Neural cell (in vitro differentiated cells): Measurements from ENCODE around the gene E2F1. TPM values are rescaled to one million over a fixed set of nuclear protein-coding genes. Genes with fewer than 3 reads are reported as not detected.

ENCODE experiments used
- H2AFZ ChIP-seq: fragments of 200-600, 300-800 bp; sonication (generic), shearing (Covaris generic); 2 replicates; pipeline ENCODE4 v1.6.0; 2014; ENCODE audit warnings: low read depth, mild to moderate bottlenecking, antibody characterized with exemption, low read length, moderate library complexity
- H3F3A ChIP-seq: fragments of 200-600 bp; shearing (Covaris generic); 2 replicates; pipeline ENCODE4 v1.6.1; 2016; ENCODE audit warnings: mild to moderate bottlenecking, moderate library complexity, mixed read lengths, antibody characterized with exemption, low read length; ENCODE audit not compliant: insufficient read depth, poor library complexity, severe bottlenecking
- H3K27ac ChIP-seq: fragments of 200-600, 300-800 bp; sonication (generic), shearing (Covaris generic); 2 replicates; pipeline ENCODE4 v1.5.1; 2014; ENCODE audit warnings: mild to moderate bottlenecking, low read length, moderate library complexity
- H3K27me3 ChIP-seq: fragments of 300-800, 200-600 bp; sonication (generic), shearing (Covaris generic); 2 replicates; pipeline ENCODE4 v1.6.0; 2014; ENCODE audit warnings: mild to moderate bottlenecking, low read depth, low read length, moderate library complexity; ENCODE audit not compliant: insufficient read depth
- H3K36me3 ChIP-seq: fragments of 300-800, 200-600 bp; sonication (generic), shearing (Covaris generic); 2 replicates; pipeline ENCODE4 v1.5.1; 2014; ENCODE audit warnings: mild to moderate bottlenecking, antibody characterized with exemption, low read length, moderate library complexity; ENCODE audit not compliant: insufficient read depth
- H3K4me2 ChIP-seq: fragments of 300-800, 200-600 bp; sonication (generic), shearing (Covaris generic); 2 replicates; pipeline ENCODE4 v1.6.0; 2014; ENCODE audit warnings: mild to moderate bottlenecking, low read length
- H3K4me3 ChIP-seq: fragments of 300-800, 200-600 bp; sonication (generic), shearing (Covaris generic); 2 replicates; pipeline ENCODE4 v1.5.1; 2014; ENCODE audit warnings: mild to moderate bottlenecking, low read length, moderate library complexity
- H3K79me2 ChIP-seq: fragments of 200-600 bp; shearing (Covaris generic); replicated peaks from 2 replicates; pipeline ENCODE4 v1.6.0; 2014; ENCODE audit warnings: mild to moderate bottlenecking, low read length, moderate library complexity; ENCODE audit not compliant: insufficient read depth
- H3K9ac ChIP-seq: fragments of 300-800, 200-600 bp; sonication (generic), shearing (Covaris generic); 2 replicates; pipeline ENCODE4 v1.6.1; 2016; ENCODE audit warnings: mild to moderate bottlenecking, low read length, mixed read lengths
- H3K9me2 ChIP-seq: fragments of 200-600 bp; shearing (Covaris generic); 2 replicates; pipeline ENCODE4 v1.6.1; 2016; ENCODE audit warnings: mild to moderate bottlenecking, low read length, mixed read lengths; ENCODE audit not compliant: insufficient read depth
- H3K9me3 ChIP-seq: fragments of 200-600, 300-800 bp; sonication (generic), shearing (Covaris generic); 2 replicates; pipeline ENCODE4 v1.6.1; 2016; ENCODE audit warnings: mild to moderate bottlenecking, mixed run types, low read length, moderate library complexity, mixed read lengths
- H4K20me1 ChIP-seq: fragments of 200-600 bp; shearing (Covaris generic); 2 replicates; pipeline ENCODE4 v1.6.1; 2016; ENCODE audit warnings: mild to moderate bottlenecking, mixed run types; ENCODE audit not compliant: insufficient read depth
- CTCF ChIP-seq: fragments of 450-650 bp; IDR thresholded peaks from 2 replicates; pipeline ENCODE4 v1.5.1; 2014; ENCODE audit warnings: antibody characterized with exemption, mild to moderate bottlenecking, moderate library complexity; ENCODE audit not compliant: poor library complexity, severe bottlenecking
- EP300 ChIP-seq: fragments of 450-650 bp; conservative IDR thresholded peaks from 2 replicates; pipeline ENCODE4 v1.6.1; 2014; ENCODE audit warnings: antibody characterized with exemption, mild to moderate bottlenecking, moderate library complexity; ENCODE audit not compliant: poor library complexity, severe bottlenecking
- EZH2 ChIP-seq: fragments of 200-600, 300-800 bp; shearing (Covaris generic), sonication (generic); IDR thresholded peaks from 2 replicates; pipeline ENCODE4 v1.6.1; 2014; ENCODE audit warnings: antibody characterized with exemption, low read length, borderline replicate concordance, mild to moderate bottlenecking; ENCODE audit not compliant: insufficient read depth, poor library complexity, severe bottlenecking
- MXI1 ChIP-seq: fragments of 450-650 bp; conservative IDR thresholded peaks from 2 replicates; pipeline ENCODE4 v1.6.1; 2014; ENCODE audit warnings: antibody characterized with exemption, mild to moderate bottlenecking; ENCODE audit not compliant: poor library complexity, severe bottlenecking
- POLR2AphosphoS5 ChIP-seq: IDR thresholded peaks from 2 replicates; pipeline ENCODE4 v1.6.1; 2012
- RAD21 ChIP-seq: fragments of 450-650 bp; conservative IDR thresholded peaks from 2 replicates; pipeline ENCODE4 v1.6.1; 2014; ENCODE audit warnings: antibody characterized with exemption, mild to moderate bottlenecking, moderate library complexity
- REST ChIP-seq: IDR thresholded peaks from 2 replicates; pipeline ENCODE4 v1.6.1; 2012; ENCODE audit warnings: borderline replicate concordance
- SMC3 ChIP-seq: fragments of 450-650 bp; conservative IDR thresholded peaks from 2 replicates; pipeline ENCODE4 v1.6.1; 2014; ENCODE audit warnings: antibody characterized with exemption, mild to moderate bottlenecking, moderate library complexity; ENCODE audit not compliant: poor library complexity
- TAF1 ChIP-seq: IDR thresholded peaks from 2 replicates; pipeline ENCODE4 v1.6.1; 2012; ENCODE audit warnings: low read depth
- polyA plus RNA-seq: library from polyadenylated mRNA; depleted of rRNA; stranded (reverse); fragments of >200 nt; gene quantifications from 2 replicates; pipeline ENCODE4 v1.2.3, GENCODE V29; 2014

The E2F1 gene
- polyA plus RNA-seq, 1 donor from 2014 or later, result 2.3 TPM

GRCh38 chr20:33724439-33725094 lies 38.4 kb upstream of the E2F1 start:
- H4K20me1 ChIP-seq, result no peaks in the 10 kb centered on the region
- no peaks in the 10 kb centered on the region for H3K79me2 ChIP-seq
- no peak overlapping the region for H3K27ac ChIP-seq
- H3K9me3 ChIP-seq, result no peaks in the 10 kb centered on the region
- TF ChIP-seq CTCF (no peak), RAD21 (no peak)
- no peak overlapping the region for H3K4me3 ChIP-seq
- H3K4me2 ChIP-seq, result no peak overlapping the region
- no peak overlapping the region for H2AFZ ChIP-seq
- H3F3A ChIP-seq, result no peaks in the 10 kb centered on the region
- H3K9ac ChIP-seq, result no peak overlapping the region
- no peaks in the 10 kb centered on the region for H3K9me2 ChIP-seq
- no peaks in the 10 kb centered on the region for H3K36me3 ChIP-seq
- no peaks in the 10 kb centered on the region for H3K27me3 ChIP-seq

GRCh38 chr20:33721391-33722140 lies 35.4 kb upstream of the E2F1 start:
- no peaks in the 10 kb centered on the region for H3K79me2 ChIP-seq
- no peaks in the 10 kb centered on the region for H3K36me3 ChIP-seq
- no peaks in the 10 kb centered on the region for H3K9me2 ChIP-seq
- TF ChIP-seq POLR2AphosphoS5 (no peak), EZH2 (no peak), MXI1 (no peak), CTCF (no peak), EP300 (no peak), REST (no peak), TAF1 (no peak), SMC3 (no peak), RAD21 (no peak)
- no peaks in the 10 kb centered on the region for H3K27me3 ChIP-seq
- H3K4me2 ChIP-seq, result no peak overlapping the region
- H4K20me1 ChIP-seq, result no peaks in the 10 kb centered on the region
- H3K9ac ChIP-seq, result no peak overlapping the region
- H2AFZ ChIP-seq, result no peak overlapping the region
- H3K9me3 ChIP-seq, result no peaks in the 10 kb centered on the region
- no peaks in the 10 kb centered on the region for H3F3A ChIP-seq
- H3K4me3 ChIP-seq, result no peak overlapping the region
- no peak overlapping the region for H3K27ac ChIP-seq
